Medulla oblongata (tissue), 1 donor: ENCODE measurements around the gene HUS1B.
A peak's percentile ranks its signal among the peaks of the same experiment; 100 is the strongest.
"Not testable (repeated sequence)": the region's sequence is repeated elsewhere in the genome, so short reads cannot be mapped to it uniquely, and the experiment has no call there.

ENCODE experiments used
- DNase-seq: peaks from one replicate; pipeline ENCODE4 v3.0.0-alpha.2; 2015; ENCODE audit errors: extremely low spot score

Gene HUS1B

DNA sequence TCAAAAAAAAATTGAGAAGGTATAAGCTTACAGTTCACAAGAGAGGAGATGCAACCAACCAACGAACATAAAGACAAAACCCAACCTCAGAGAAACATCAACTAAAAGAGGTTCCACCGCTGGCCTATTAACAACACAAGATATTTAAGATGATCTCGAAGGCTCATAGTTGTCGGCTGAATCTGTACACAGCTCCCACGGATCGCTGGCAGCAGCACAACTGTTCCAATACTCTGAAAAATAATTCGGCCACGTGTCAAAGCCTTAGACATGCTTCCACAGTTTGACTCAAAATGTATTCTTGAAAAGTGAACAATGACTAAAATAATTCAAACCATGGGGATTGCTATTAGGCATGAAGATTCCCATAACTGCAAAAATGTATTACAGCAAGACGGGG is 22.4 kb upstream of the HUS1B start:
- no peak for DNase-seq

DNA sequence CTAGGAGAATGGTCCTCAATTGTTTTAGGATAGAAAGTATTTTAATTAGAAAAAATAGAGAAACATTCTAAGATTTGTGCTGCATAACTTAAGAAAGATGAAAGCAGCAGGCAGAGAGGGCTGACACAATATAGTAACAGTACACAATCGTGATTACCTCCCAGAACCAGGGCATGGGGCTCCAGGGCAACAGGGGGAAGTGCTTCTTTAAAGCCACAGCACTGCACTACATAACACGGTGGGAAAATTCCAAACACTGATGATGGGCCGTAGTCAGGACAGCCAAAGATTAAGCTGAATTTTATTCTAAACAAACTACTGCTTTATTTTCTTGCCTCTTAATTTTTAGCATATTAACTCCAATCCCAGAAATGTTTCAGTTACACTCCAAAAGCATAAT is 21.6 kb upstream of the HUS1B start:
- no peak for DNase-seq

DNA sequence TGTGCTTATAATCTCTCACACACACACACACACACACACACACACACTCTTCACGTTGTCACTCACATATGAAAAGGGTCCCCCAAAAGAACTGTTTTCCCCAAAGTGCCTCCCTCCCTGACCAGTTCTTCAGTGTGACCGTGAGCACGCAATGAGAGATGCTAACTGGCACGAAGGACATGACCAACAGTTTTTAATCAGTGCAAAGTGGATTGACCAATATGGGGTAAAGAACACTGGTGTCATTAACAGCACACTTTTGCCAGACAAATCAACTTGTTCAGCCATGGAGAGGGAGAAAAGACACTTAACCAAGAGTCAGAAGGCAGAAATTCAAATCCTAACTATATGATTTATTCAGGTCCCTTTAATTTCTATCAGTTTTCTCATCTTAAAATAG is 21.0 kb upstream of the HUS1B start:
- DNase-seq = no peak

DNA sequence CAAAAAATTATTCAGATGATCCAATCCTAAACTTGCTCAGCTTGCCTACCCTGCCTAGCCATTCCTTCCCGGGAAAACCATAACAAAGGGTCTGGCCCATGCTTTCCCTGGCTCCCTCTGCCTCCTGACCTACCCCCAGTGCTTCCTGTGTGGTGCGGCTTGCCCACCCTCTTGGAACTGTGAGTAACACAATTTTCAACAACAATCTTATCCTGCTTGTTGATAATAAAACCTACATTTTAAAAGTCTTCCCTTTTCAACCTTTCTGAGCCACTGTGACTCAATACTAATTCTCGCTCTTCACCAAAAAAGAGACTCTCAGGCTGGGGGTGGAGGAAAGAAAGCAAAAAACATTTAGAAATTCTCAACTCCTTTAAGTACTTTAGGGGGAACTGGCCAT is 18.1 kb upstream of the HUS1B start:
- DNase-seq = no peak

DNA sequence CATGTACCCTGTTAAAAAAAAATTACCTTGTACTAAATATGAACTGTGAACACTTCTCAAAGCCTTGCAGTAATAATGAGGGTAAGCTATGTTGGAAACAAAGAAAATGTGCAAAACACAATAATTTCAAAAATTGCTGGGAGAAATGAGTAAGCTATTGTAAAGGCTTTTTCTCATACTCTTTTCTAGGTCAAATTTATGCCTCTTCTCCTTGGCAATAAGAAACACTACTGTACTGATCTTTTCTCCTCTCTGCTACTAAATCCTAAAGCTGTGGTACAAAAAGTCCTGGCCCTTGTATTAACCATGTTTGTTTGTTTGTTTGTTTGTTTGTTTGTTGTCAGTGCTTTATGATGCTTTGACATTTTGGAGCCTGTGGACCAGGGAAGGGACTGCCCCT is 17.5 kb upstream of the HUS1B start:
- DNase-seq = no peak

DNA sequence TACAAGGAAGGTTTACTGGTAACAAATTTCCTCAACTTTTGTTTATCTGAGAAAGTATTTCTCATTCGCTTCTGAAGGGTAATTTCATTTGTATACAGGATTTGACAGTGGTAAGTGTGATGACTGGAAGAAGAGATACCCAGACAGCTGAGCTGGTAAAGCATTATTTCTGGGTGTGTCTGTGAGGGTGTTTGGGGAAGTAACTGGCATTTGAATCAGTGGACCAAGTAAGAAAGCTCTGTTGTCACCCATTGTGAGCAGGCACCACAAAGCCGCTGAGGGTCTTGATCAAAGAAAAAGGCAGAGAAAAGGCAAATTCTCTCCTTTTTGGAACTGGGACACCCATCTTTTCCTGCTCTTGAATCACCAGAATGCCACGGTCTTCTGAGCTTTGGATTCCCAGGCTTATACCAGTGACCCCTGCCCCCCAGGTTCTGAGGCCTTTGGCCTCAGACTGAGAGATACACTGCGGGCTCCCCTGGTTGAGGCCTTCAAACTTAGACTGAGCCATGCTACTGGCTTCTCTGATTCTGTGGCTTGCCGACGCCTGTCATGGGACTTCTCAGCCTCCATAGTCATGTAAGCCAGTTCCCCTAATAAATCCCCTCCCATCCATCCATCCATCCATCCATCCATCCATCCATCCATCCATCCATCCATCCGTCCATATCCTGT is 10.5 kb upstream of the HUS1B start:
- no peak for DNase-seq

DNA sequence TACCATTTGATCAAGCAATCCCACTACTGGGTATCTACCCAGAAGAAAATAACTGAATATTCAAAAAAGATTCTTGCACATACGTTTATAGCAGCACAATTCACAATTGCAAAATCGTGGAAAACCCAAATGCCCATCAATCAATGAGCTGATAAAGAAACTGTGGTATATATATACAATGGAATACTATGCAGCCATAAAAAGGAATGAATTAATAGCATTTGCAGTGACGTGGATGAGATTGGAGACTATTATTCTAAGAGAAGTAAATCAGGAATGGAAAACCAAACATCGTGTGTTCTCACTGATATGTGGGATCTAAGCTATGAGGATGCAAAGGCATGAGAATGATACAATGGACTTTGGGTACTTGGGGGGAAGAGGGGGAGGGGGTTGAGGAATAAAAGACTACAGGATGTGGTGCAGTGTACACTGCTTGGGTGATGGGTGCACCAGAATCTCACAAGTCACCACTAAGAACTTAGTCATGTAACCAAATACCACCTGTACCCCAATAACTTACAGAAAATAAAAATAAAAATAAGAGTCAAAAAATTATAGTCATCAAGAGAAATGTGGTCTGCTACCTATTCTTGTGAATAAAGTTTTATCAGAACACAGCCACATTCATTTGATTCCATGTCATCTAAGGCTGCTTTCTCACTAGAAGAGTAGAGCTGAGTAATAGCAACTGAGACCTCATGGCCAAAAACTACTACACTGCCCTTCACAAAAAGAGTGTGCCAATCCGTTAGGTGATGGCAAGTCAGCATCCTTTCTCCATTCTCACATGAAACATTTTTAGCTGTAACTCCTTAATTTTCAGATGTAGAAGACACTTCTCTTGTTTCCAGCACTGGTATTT is 8.7 kb upstream of the HUS1B start:
- DNase-seq = no peak

DNA sequence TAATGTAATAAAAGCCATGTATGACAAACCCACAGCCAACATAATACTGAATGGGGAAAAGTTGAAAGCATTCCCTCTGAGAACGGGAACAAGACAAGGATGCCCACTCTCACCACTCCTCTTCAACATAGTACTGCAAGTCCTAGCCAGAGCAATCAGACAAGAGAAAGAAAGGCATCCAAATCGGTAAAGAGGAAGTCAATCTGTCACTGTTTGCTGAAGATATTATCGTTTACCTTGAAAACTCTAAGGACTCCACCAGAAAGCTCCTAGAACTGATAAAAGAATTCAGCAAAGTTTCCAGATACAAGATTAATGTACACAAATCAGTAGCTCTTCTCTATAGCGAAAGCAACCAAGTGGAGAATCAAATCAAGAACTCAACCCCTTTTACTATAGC is 6.9 kb upstream of the HUS1B start:
- not testable (repeated sequence) for DNase-seq

DNA sequence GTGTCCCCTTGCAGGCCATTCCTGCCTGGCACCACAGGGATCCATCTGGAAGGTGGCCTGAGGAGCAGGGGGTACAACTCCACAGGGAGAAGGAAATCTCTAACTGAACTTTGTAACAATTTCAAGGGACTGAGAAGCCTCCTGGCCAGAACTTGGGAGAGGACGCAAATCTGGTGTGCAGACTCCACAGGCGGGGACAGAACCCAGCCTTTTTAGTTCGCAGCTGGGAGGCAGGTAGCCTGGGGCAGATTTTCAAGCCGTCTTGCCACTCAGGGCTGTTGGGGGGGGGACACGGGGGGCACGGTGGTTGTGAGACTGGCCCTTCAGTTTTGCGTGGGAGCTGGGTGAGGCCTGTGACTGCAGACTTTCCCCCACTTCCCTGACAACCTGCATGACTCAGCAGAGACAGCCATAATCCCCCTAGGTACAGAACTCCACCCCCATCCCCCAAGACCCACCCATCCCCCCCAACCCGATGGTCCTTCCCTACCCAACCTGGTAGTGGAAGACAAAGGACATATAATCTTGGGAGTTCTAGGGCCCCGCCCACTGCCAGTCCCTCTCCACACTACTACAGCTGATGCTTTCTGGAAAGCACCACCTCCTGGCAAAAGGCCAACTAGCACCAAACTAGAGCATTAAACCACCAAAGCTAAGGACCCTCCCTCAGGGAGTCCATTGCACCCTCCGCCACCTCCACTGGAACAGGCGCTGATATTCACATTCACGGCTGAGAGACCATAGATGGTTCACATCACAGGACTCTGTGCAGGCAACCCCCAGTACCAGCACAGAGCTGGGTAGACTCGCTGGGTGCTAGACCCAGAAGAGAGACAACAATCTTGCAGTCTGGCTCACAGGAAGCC is 3.0 kb upstream of the HUS1B start:
- no peak for DNase-seq

DNA sequence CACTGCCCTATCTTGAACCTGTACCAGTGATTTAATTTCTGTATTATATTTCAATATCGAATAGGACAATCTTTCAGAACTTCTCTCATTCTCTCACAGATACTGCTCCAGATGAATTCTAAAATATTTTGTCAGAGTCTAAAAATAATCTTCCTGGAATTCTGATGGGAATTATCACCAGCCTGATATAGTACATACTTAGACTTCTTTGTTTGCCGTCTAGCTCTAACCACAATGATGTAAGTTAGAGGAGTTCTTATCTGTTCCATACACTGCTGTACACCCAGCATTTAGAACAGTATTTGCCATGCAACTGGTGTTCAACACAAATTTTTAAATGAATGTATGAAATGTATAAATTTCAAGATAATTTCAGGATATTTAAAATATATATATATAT is 1.3 kb upstream of the HUS1B start:
- DNase-seq = no peak

DNA sequence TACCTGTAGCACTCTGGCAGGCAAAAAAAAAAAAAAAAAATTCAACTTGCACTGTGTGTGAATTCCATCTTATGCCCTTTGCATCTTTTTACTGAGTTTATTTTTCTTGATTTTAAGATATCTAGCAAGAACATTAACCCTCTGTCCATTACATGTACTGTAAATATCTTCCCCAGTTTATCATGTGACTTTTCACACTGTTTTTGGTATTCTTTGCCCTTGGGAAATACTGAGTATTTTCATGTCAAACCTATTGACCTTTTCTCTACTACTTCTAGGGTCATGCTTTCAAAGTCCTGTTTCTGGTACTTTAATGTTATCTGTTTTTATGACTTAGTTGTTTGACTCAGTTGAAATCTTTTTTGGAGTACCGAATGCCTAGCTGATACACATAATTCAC is 843 bp upstream of the HUS1B start:
- no peak for DNase-seq

DNA sequence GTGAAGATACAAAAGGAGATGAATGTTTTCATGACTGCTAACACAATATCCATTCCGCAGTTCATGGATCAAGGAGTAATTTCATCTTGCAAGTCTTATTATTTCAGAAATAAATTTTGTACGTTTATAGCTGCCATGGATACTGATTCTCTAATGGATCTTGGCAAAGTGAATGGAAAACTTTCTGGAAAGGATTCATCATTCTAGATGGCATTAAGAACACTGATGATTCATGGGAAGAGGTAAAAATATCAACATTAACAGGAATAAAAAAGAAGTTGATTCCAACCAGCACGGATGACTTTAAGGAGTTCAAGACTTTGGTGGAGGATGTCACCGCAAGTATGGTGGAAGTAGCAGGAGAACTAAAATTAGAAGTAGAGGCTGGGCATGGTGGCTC is 2.8 kb downstream of the HUS1B start:
- no peak for DNase-seq

DNA sequence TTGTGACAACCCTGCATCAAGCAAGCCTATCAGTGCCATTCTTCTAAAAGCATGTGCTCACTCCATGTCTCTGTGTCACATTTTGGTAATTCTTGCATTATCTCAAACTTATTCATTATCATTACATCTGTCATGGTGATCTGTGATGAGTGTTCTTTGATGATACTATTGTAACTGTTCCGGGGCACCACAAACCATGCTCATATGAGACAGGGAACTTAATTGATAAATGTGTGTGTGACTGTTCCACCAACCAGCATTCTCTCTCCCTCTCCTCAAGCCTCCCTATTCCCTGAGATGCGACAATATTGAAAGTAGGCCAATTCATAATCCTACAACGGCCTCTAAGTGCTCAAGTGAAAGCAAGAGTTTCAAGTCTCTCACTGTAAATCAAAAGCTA is 4.0 kb downstream of the HUS1B start:
- DNase-seq = no peak

DNA sequence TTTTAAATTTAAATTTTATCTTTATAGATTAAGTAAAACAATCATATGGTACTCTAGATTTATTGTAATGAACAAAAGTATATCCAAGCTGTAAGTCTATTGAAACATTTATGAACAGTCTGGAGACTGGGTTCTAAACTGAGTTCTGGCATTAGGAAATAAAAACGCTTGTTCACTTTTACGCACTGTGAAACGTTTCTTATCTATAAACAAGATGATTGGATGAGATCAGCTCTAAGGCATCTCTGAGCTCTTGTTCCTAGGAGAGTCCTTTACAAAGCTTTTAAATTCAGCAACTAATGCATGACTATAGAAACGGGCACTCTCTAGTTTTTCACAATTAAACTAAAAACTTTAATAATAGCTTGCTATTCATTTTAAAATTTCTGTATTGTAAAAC is 6.8 kb downstream of the HUS1B start:
- no peak for DNase-seq

DNA sequence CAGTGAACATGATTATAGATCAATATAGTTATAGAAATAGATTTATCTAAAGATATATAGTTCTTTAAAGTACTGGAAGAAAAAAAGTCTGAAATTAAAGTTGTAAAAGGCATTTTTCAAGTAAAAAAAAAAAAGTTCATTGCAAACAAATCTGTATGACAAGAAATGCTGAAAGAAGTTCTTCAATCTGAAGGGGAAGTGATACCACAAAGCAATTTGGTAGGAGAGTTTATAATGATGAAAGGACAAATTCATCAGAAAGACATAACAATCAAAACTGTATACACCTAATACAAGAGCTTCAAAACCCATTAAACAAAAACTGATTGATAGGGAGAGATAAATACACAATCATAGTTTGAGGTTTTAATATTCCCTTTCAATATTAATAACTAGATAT is 14.1 kb downstream of the HUS1B start:
- no peak for DNase-seq

DNA sequence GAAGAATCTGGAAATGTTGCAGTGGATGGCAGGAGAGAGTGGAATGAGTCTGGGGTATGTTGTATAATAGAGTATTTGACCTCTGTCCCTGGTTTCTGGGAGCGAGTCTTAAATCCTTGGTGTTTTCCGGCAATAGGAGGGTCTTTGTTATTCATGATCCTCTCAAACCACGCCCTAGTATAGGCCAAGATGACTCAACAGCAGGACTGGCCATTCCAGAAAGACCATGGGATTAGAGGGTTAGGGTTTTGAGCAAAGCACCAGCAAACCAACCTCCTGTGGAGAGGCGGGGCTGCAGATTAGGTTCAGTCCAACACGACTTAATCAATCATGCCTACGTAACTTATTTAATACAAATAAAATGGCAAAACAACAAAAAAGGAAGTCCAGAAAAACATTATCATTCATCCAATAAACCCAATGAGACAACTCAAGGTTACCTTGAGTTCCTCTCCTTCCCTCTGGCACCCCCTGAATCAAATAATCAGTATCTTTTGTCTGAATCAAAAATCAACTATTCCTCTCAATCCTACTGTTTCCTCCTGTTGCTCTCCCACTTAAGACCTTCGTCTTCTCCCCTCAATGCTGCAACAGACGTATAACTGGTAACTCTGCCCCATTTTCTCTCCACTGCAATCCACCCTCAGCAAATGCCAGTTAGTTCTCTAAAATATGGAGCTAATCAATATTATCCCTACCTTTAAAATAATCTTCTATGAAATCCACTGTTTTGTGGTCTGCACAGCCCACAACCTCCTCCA is 15.5 kb downstream of the HUS1B start:
- DNase-seq = no peak

DNA sequence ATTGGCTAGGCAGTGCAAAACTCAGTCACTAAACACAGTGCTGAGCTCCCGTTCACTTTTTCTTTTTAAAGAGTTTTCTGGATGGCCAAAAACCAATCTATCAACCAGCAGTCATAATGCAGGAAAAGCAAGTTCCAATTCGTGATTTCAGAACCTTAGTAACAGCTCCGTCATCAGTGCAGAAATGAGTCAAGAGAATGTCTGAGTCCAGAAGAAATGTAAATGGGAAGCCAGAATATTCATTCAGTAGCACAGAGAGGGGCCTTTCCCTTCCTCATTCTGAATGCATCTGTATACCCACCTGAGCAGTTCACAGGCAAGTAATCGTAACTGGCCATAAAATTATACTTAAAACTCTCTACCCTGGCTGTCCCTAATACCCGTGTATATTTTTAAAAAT is 20.4 kb downstream of the HUS1B start:
- DNase-seq = no peak

DNA sequence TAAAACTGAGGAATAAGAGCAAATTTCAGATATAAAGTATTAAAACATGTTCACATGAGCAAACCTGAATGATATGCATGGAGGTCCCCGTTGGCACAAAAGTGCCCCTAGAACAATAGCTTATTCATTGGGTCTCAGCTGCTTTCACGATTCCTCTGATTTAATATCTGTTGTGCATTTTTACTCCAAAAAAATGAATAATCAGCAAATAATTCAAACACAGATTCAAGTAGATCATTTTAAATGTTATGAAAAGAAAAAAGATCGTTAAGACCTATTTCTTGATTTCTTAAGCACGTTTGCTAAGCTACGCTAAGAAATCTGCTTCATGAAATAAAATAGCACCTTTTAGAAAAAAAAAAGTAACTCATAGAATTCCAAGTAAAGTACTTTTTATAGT is 21.7 kb downstream of the HUS1B start:
- no peak for DNase-seq

DNA sequence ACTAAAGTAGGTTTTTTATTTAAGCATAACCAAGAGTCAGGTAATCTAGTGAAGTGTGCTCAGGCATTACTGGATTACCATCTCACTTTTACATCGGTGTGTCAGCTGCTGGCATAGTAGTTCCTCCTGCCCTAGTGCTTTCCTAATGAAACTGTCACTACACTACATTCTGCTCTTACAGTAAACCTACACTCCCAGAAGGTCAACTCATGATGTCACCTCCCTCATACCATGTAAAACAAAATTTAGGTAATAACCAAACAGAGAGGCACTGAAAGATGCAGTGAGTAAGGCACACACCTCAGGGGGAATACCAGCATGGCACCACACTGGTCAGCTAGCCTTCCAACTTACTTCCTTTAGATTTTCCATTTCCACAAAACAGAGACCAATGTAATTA is 23.3 kb downstream of the HUS1B start:
- DNase-seq = no peak

DNA sequence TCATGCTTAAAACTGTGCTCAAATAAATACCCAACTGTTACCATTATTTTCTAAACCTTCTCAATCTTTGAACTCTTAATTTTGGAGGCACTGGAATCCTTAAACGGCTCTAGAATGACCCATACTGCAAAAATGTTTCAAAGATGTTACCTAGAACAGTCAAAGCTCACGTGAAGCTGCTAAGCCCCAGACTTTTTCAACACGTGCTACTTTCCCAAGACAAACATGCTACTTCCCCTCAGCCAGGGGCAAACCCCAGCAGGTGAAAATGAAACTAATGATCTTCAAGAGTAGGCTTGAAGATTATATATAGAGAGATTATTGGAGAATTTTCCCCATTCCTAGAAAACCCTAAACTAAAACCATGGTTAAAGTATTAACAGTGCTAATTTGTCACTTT is 28.1 kb downstream of the HUS1B start:
- DNase-seq = no peak

DNA sequence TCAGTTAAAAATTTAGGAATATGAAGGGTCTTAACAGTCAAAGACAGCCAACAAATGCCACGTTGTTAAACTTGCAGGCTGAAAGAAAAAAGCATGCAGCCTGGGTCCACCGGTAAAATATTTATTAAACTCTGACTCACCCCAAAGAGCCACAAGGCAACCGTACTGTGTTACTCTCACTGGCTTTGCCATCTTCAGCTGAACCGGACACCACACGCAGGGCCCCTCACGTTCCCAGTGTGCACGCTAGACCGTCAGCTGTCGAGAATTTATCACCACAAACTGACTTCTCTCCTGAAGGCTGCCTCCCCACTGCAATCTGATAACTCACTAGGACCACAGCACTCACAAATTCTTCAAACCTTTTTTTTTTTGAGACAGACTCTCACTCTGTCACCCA is 30.7 kb downstream of the HUS1B start:
- no peak for DNase-seq

DNA sequence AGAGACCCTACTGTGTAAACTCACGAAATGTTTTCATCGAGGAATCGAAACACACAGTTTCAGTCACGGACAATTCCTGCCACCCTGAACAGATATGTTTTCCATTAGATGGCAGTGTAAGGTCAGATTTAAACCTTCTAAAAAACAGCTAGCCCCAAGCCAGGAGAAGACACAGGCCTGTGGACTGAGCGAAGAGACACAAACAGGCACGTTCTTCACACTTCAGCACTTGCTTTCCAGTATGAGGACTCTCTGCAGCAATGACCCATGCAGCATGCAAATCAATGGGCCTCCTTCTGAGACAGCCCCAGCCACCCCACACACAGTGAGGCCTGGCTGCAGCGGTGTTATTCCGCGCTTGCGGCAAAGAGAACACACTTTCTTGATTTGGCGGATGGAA is 31.9 kb downstream of the HUS1B start:
- peak; percentile 37 for DNase-seq
